Neural progenitor cell (in vitro differentiated cells): ENCODE measurements around the gene SHISAL2B. TPM values are rescaled to one million over a fixed set of nuclear protein-coding genes. Genes with fewer than 3 reads are reported as not detected.
"Not testable (repeated sequence)": the region's sequence is repeated elsewhere in the genome, so short reads cannot be mapped to it uniquely, and the experiment has no call there.

Experiments
- DNase-seq: peaks from one replicate; pipeline ENCODE4 v3.0.0-alpha.2; 2016; ENCODE audit warnings: low spot score
- H2AFZ ChIP-seq: fragments of 200-600 bp; sonication (generic); replicated peaks from 2 replicates; pipeline ENCODE4 v1.6.1; 2016; ENCODE audit warnings: antibody characterized with exemption
- H3F3A ChIP-seq: fragments of 200-600 bp; sonication (generic); 2 replicates; pipeline ENCODE4 v1.6.1; 2016; ENCODE audit warnings: antibody characterized with exemption, low read depth
- H3K27ac ChIP-seq: fragments of 200-600 bp; sonication (generic); 2 replicates; pipeline ENCODE4 v1.5.1; 2016; ENCODE audit warnings: mild to moderate bottlenecking
- H3K27me3 ChIP-seq: fragments of 200-600 bp; sonication (generic); 2 replicates; pipeline ENCODE4 v1.6.1; 2016; ENCODE audit warnings: mild to moderate bottlenecking, moderate library complexity
- H3K36me3 ChIP-seq: fragments of 200-600 bp; sonication (generic); 2 replicates; pipeline ENCODE4 v1.5.1; 2016
- H3K4me1 ChIP-seq: fragments of 200-600 bp; sonication (generic); 2 replicates; pipeline ENCODE4 v1.6.1; 2016; ENCODE audit warnings: mixed run types
- H3K4me2 ChIP-seq: fragments of 200-600 bp; sonication (generic); 2 replicates; pipeline ENCODE4 v1.6.1; 2016
- H3K4me3 ChIP-seq: fragments of 200-600 bp; sonication (generic); 2 replicates; pipeline ENCODE4 v1.5.1; 2016
- H3K79me2 ChIP-seq: fragments of 200-600 bp; sonication (generic); 2 replicates; pipeline ENCODE4 v1.6.1; 2016; ENCODE audit warnings: low read depth
- H3K9ac ChIP-seq: fragments of 200-600 bp; sonication (generic); 2 replicates; pipeline ENCODE4 v1.6.1; 2016
- H3K9me3 ChIP-seq: fragments of 200-600 bp; sonication (generic); 2 replicates; pipeline ENCODE4 v1.5.1; 2016; ENCODE audit warnings: low read depth
- H4K20me1 ChIP-seq: fragments of 200-600 bp; sonication (generic); 2 replicates; pipeline ENCODE4 v1.6.1; 2016; ENCODE audit warnings: low read depth
- H3K27ac Mint-ChIP-seq: 3 replicates; pipeline ENCODE4 v1.8.0; 2021; ENCODE audit warnings: mixed read lengths
- H3K27me3 Mint-ChIP-seq: 2 replicates; pipeline ENCODE4 v1.8.0; 2022; ENCODE audit warnings: low read depth, mild to moderate bottlenecking, inconsistent platforms, moderate library complexity, mixed read lengths; ENCODE audit not compliant: insufficient read depth
- H3K36me3 Mint-ChIP-seq: 3 replicates; pipeline ENCODE4 v1.8.0; 2021; ENCODE audit warnings: mixed read lengths
- H3K4me1 Mint-ChIP-seq: 3 replicates; pipeline ENCODE4 v1.8.0; 2021; ENCODE audit warnings: mixed read lengths
- H3K4me3 Mint-ChIP-seq: 3 replicates; pipeline ENCODE4 v1.8.0; 2021; ENCODE audit warnings: mild to moderate bottlenecking, moderate library complexity, mixed read lengths
- H3K9me3 Mint-ChIP-seq: 3 replicates; pipeline ENCODE4 v1.8.0; 2020; ENCODE audit warnings: mixed read lengths
- EZH2 ChIP-seq: fragments of 200-600 bp; sonication (generic); IDR thresholded peaks from 2 replicates; pipeline ENCODE4 v1.6.1; 2017; ENCODE audit warnings: antibody characterized with exemption, mild to moderate bottlenecking, moderate library complexity
- EZH2phosphoT487 ChIP-seq: fragments of 200-600 bp; sonication (generic); IDR thresholded peaks from 2 replicates; pipeline ENCODE4 v1.6.1; 2017; ENCODE audit warnings: antibody characterized with exemption
- total RNA-seq: library from RNA; depleted of rRNA; stranded (reverse); fragments of >200 nt; gene quantifications from 2 replicates; pipeline ENCODE4 v1.2.3, GENCODE V29; 2015; ENCODE audit warnings: low replicate concordance
- TF ChIP-seq, protein P1 (sequence below): fragments of 200-600 bp; sonication (generic); IDR thresholded peaks from 2 replicates; pipeline ENCODE4 v1.5.1; 2017; ENCODE audit warnings: antibody characterized with exemption, mild to moderate bottlenecking

Gene SHISAL2B
- total RNA-seq, 1 donor from 2014 or later, result 17.8 TPM

DNA sequence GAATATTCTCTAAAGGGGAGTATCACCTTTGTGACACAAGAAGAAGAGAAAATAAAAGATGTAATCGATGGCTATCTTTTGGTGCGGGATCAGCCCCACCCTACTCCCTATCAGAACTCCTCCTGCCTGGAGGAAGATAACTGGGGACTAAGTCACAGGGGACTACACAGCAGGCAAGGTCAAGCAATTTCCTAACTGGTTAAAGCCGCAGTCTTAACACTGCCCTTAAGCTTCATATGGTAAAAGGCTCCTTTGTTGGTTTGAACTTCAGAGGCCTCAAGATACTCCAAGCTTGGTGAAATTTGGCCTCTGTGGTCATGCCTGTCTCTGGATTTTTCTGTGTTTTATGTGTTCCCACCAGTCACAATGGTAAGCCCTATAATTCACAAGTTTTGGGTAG is 1.3 kb upstream of the SHISAL2B start:
- H3K79me2 ChIP-seq, result no peaks in the 10 kb centered on the region
- no peak overlapping the region for H2AFZ ChIP-seq
- peaks cover 23% of the 10 kb centered on the region for H3F3A ChIP-seq
- H3K4me1 Mint-ChIP-seq, result peaks cover 15% of the 10 kb centered on the region
- H3K36me3 Mint-ChIP-seq, result no peaks in the 10 kb centered on the region
- H3K9ac ChIP-seq, result no peak overlapping the region
- H3K27me3 ChIP-seq, result peaks cover 31% of the 10 kb centered on the region
- no peak for DNase-seq
- no peaks in the 10 kb centered on the region for H4K20me1 ChIP-seq
- H3K36me3 ChIP-seq, result no peaks in the 10 kb centered on the region
- H3K9me3 Mint-ChIP-seq, result peaks cover 4% of the 10 kb centered on the region
- H3K9me3 ChIP-seq, result no peaks in the 10 kb centered on the region
- H3K27ac ChIP-seq, result no peak overlapping the region
- peaks cover 14% of the 10 kb centered on the region for H3K27me3 Mint-ChIP-seq
- no peak overlapping the region for H3K4me3 Mint-ChIP-seq
- no peak overlapping the region for H3K4me3 ChIP-seq
- no peak for TF ChIP-seq EZH2phosphoT487
- TF ChIP-seq EZH2, result no peak
- TF ChIP-seq, protein P1, sequence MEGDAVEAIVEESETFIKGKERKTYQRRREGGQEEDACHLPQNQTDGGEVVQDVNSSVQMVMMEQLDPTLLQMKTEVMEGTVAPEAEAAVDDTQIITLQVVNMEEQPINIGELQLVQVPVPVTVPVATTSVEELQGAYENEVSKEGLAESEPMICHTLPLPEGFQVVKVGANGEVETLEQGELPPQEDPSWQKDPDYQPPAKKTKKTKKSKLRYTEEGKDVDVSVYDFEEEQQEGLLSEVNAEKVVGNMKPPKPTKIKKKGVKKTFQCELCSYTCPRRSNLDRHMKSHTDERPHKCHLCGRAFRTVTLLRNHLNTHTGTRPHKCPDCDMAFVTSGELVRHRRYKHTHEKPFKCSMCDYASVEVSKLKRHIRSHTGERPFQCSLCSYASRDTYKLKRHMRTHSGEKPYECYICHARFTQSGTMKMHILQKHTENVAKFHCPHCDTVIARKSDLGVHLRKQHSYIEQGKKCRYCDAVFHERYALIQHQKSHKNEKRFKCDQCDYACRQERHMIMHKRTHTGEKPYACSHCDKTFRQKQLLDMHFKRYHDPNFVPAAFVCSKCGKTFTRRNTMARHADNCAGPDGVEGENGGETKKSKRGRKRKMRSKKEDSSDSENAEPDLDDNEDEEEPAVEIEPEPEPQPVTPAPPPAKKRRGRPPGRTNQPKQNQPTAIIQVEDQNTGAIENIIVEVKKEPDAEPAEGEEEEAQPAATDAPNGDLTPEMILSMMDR, result no peak
- H3K27ac Mint-ChIP-seq, result no peak overlapping the region
- H3K4me2 ChIP-seq, result no peak overlapping the region
- peaks cover 30% of the 10 kb centered on the region for H3K4me1 ChIP-seq

DNA sequence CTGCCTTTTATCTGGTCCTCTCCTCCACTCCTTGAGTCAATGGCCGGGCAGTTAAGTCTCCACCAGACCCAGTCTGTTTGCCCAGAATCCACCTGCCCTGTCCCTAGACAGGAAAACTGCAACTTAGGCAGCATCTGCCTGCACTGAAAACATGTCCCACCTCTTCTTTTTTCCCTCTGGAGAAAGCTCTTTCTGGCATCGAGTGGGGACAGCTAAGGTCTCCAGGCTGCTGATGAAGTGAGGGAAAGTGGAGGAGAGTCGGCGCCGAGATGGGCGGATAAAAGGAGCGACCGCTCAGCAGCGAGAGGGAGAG is 243 bp upstream of the SHISAL2B start:
- Histone ChIP-seq H3K4me2 (peak overlapping the region; percentile 97), H3K27ac (no peak overlapping the region), H3K9ac (no peak overlapping the region), H3F3A (peaks cover 23% of the 10 kb centered on the region), H3K27me3 (peaks cover 31% of the 10 kb centered on the region), H3K36me3 (no peaks in the 10 kb centered on the region), H3K4me3 (peak overlapping the region; percentile 68), H3K79me2 (no peaks in the 10 kb centered on the region), H3K9me3 (no peaks in the 10 kb centered on the region), H2AFZ (peak overlapping the region; percentile 95), H3K4me1 (peaks cover 30% of the 10 kb centered on the region), H4K20me1 (no peaks in the 10 kb centered on the region)
- H3K4me1 Mint-ChIP-seq, result peaks cover 15% of the 10 kb centered on the region
- DNase-seq, result no peak
- no peak overlapping the region for H3K27ac Mint-ChIP-seq
- H3K27me3 Mint-ChIP-seq, result peaks cover 14% of the 10 kb centered on the region
- peak overlapping the region; percentile 88 for H3K4me3 Mint-ChIP-seq
- H3K9me3 Mint-ChIP-seq, result peaks cover 4% of the 10 kb centered on the region
- no peaks in the 10 kb centered on the region for H3K36me3 Mint-ChIP-seq
- TF ChIP-seq EZH2phosphoT487 (no peak), EZH2 (no peak)
- TF ChIP-seq, protein P1, result no peak

DNA sequence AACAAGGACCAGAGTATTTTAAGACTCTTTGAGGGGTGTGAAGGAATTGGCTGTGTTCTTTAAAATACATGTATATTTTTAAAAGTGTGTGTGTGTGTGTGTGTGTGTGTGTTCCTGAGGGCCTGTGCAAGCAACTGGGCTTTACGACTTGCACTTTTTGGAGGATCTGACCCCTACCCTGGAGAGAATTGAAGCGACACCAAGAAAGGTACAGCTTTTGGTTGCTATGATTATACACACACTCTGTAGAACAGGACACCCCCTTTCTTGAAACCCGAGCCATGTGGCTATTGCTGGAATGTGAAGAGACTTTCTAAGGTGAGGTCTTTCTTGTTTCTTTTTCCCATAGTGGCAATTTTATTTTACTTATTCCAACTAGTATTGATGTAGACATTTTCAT is 988 bp downstream of the SHISAL2B start:
- Mint-ChIP-seq H3K36me3 (no peaks in the 10 kb centered on the region), H3K4me3 (peak overlapping the region; percentile 80), H3K4me1 (peaks cover 15% of the 10 kb centered on the region), H3K9me3 (peaks cover 6% of the 10 kb centered on the region), H3K27me3 (peaks cover 14% of the 10 kb centered on the region), H3K27ac (no peak overlapping the region)
- H3K79me2 ChIP-seq, result no peaks in the 10 kb centered on the region
- H3F3A ChIP-seq, result peaks cover 23% of the 10 kb centered on the region
- TF ChIP-seq EZH2 (no peak), EZH2phosphoT487 (no peak)
- TF ChIP-seq, protein P1, result no peak
- peaks cover 6% of the 10 kb centered on the region for H3K36me3 ChIP-seq
- peak overlapping the region; percentile 68 for H3K4me3 ChIP-seq
- DNase-seq, result peak; percentile 47
- H3K27ac ChIP-seq, result no peak overlapping the region
- no peaks in the 10 kb centered on the region for H4K20me1 ChIP-seq
- H2AFZ ChIP-seq, result peak overlapping the region; percentile 95
- no peak overlapping the region for H3K9ac ChIP-seq
- H3K27me3 ChIP-seq, result peaks cover 31% of the 10 kb centered on the region
- H3K4me2 ChIP-seq, result peak overlapping the region; percentile 97
- H3K4me1 ChIP-seq, result peaks cover 24% of the 10 kb centered on the region
- peaks cover 7% of the 10 kb centered on the region for H3K9me3 ChIP-seq

DNA sequence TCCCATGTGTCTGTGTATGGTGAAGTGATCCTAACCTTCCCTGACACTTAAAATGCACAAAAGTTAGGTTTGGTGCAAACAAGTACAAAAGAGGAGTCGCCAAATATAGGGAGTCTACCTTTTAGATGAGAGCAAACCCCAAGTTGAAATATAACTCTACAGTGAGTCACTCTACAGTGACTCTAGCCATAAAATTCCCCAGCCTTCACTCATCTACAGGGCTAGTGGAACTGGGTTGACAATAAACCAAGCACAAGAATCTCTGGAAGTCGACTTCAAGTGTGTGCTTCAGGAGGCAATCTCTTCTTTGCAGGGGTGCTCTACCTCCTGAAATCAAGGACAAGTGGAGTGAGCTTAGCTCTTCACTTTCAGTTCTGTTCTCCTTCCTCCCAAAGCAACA is 3.3 kb downstream of the SHISAL2B start:
- Histone ChIP-seq H2AFZ (no peak overlapping the region), H3F3A (peaks cover 23% of the 10 kb centered on the region), H3K4me1 (peaks cover 24% of the 10 kb centered on the region), H3K9ac (no peak overlapping the region), H3K27ac (no peak overlapping the region), H3K36me3 (peaks cover 6% of the 10 kb centered on the region), H3K4me2 (no peak overlapping the region), H3K79me2 (no peaks in the 10 kb centered on the region), H3K27me3 (peaks cover 26% of the 10 kb centered on the region), H4K20me1 (no peaks in the 10 kb centered on the region), H3K4me3 (no peak overlapping the region), H3K9me3 (peaks cover 7% of the 10 kb centered on the region)
- H3K27me3 Mint-ChIP-seq, result peaks cover 14% of the 10 kb centered on the region
- DNase-seq, result no peak
- peaks cover 15% of the 10 kb centered on the region for H3K4me1 Mint-ChIP-seq
- H3K4me3 Mint-ChIP-seq, result no peak overlapping the region
- H3K9me3 Mint-ChIP-seq, result peaks cover 14% of the 10 kb centered on the region
- no peaks in the 10 kb centered on the region for H3K36me3 Mint-ChIP-seq
- H3K27ac Mint-ChIP-seq, result no peak overlapping the region
- TF ChIP-seq EZH2phosphoT487, result no peak
- TF ChIP-seq, protein P1, result no peak
- no peak for TF ChIP-seq EZH2

DNA sequence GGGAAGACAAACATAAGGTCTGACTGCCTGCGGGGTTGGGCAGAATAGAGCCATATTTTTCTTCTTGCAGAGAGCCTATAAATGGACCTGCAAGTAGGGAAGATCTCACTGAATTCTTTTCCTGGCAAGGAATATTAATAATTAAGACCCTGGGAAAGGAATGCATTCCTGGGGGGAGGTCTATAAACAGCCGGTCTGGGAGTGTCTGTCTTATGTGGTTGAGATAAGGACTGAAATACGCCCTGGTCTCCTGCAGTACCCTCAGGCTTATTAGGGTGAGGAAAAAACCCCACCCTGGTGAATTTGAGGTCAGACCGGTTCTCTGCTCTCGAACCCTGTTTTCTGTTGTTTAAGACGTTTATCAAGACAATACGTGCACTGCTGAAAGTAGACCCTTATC is 6.1 kb downstream of the SHISAL2B start:
- DNase-seq, H3K36me3 Mint-ChIP-seq: not testable (repeated sequence)

More for the DNA sequence above, 6.1 kb downstream of the SHISAL2B start:
- H4K20me1 ChIP-seq, H3K4me3 ChIP-seq, H3K36me3 ChIP-seq, H3K4me2 ChIP-seq, H3F3A ChIP-seq, H3K27ac ChIP-seq, H3K4me3 Mint-ChIP-seq, H3K27me3 Mint-ChIP-seq, H3K27me3 ChIP-seq, H2AFZ ChIP-seq, H3K27ac Mint-ChIP-seq, H3K4me1 Mint-ChIP-seq, H3K9ac ChIP-seq, H3K9me3 ChIP-seq, H3K79me2 ChIP-seq: not testable (repeated sequence)
- peaks cover 11% of the 10 kb centered on the region for H3K4me1 ChIP-seq
- peaks cover 14% of the 10 kb centered on the region for H3K9me3 Mint-ChIP-seq
